SW 1271 (cell line): Measurements from ENCODE around the gene DCK.

ENCODE experiments used
- DNase-seq, 2 experiments: peaks; one replicate each; lab custom pipeline; 2025; lab: John Stamatoyannopoulos, UW

Gene DCK

GRCh38 chr4:71063711-71064110 lies 70.3 kb downstream of the DCK start:
- no peak for DNase-seq

- DNase-seq: no peak
These were observed 71.1 kb downstream of the DCK start for GRCh38 chr4:71064521-71064920.

GRCh38 chr4:71065991-71066510 lies 72.6 kb downstream of the DCK start:
- no peak for DNase-seq

GRCh38 chr4:71066737-71067716 lies 73.6 kb downstream of the DCK start:
- DNase-seq: no peak

GRCh38 chr4:71069063-71069462 lies 75.6 kb downstream of the DCK start:
- DNase-seq: no peak

GRCh38 chr4:71070015-71070414 lies 76.6 kb downstream of the DCK start:
- no peak for DNase-seq

GRCh38 chr4:71074452-71075299 lies 81.2 kb downstream of the DCK start:
- DNase-seq: no peak
